ENCODE results near the gene WDR12.

- no peak for TF ChIP-seq POLR2A (IDR thresholded peaks at IDR 0.05)
- TF ChIP-seq CTCF (IDR thresholded peaks at IDR 0.05): no peak
- TF ChIP-seq EP300 (IDR thresholded peaks at IDR 0.05): no peak
- no peak for TF ChIP-seq POLR2AphosphoS5 (IDR thresholded peaks at IDR 0.05)
These were observed 23.0 kb upstream of the WDR12 start for GRCh38 chr2:202934456-202934855.
